ENCODE data around the gene GDA.

Gene GDA

GRCh38 chr9:72149231-72149975 lies at the start of gene GDA:
GDA (plus strand) TSS chr9:72149440; CDS start chr9:72149560, 120 bp downstream.
- DNase-seq, result no peak

- DNase-seq, result no peak
Measured at GRCh38 chr9:72102520-72102919, 46.7 kb upstream of the GDA start.

- DNase-seq, result no peak
Measured at GRCh38 chr9:72113056-72113455, 36.2 kb upstream of the GDA start.

GRCh38 chr9:72119853-72120252 lies 29.4 kb upstream of the GDA start:
- DNase-seq, result no peak

- DNase-seq, result no peak
Measured at GRCh38 chr9:72124947-72125346, 24.3 kb upstream of the GDA start.

- DNase-seq, result no peak
Measured at GRCh38 chr9:72127753-72128152, 21.5 kb upstream of the GDA start.

- DNase-seq, result no peak
Measured at GRCh38 chr9:72128526-72128925, 20.7 kb upstream of the GDA start.

- DNase-seq, result no peak
Measured at GRCh38 chr9:72129271-72130156, 19.7 kb upstream of the GDA start.

GRCh38 chr9:72130321-72130720 lies 18.9 kb upstream of the GDA start:
- no peak for DNase-seq

- DNase-seq, result no peak
Measured at GRCh38 chr9:72131206-72131605, 18.0 kb upstream of the GDA start.

- DNase-seq, result no peak
Measured at GRCh38 chr9:72132052-72132451, 17.2 kb upstream of the GDA start.

GRCh38 chr9:72133365-72134035 lies 15.7 kb upstream of the GDA start:
- no peak for DNase-seq

- DNase-seq, result no peak
Measured at GRCh38 chr9:72134801-72135200, 14.4 kb upstream of the GDA start.

- no peak for DNase-seq
Measured at GRCh38 chr9:72137697-72138365, 11.4 kb upstream of the GDA start.

- no peak for DNase-seq
Measured at GRCh38 chr9:72139226-72139625, 10.0 kb upstream of the GDA start.

- no peak for DNase-seq
Measured at GRCh38 chr9:72140586-72140985, 8.7 kb upstream of the GDA start.

- DNase-seq, result no peak
Measured at GRCh38 chr9:72141484-72141883, 7.8 kb upstream of the GDA start.

GRCh38 chr9:72144756-72145492 lies 4.3 kb upstream of the GDA start:
- no peak for DNase-seq

GRCh38 chr9:72145733-72146505 lies 3.3 kb upstream of the GDA start:
- no peak for DNase-seq

- no peak for DNase-seq
Measured at GRCh38 chr9:72147676-72148075, 1.6 kb upstream of the GDA start.

- no peak for DNase-seq
Measured at GRCh38 chr9:72150127-72150526, 887 bp downstream of the GDA start.

GRCh38 chr9:72150661-72151060 lies 1.4 kb downstream of the GDA start:
- DNase-seq, result no peak

Measured in CD4-positive, alpha-beta T cell treated with Interferon gamma for 1 hour (primary cell).